CD4-positive, alpha-beta T cell treated with Interleukin-4 for 4 hours (primary cell): ENCODE measurements around the gene PAPOLA.
A peak's percentile ranks its signal among the peaks of the same experiment; 100 is the strongest.
"Not testable (repeated sequence)": the region's sequence is repeated elsewhere in the genome, so short reads cannot be mapped to it uniquely, and the experiment has no call there.

ENCODE experiments used
- DNase-seq: peaks from one replicate; pipeline ENCODE4 v3.0.0-alpha.2; 2020

PAPOLA gene

DNA sequence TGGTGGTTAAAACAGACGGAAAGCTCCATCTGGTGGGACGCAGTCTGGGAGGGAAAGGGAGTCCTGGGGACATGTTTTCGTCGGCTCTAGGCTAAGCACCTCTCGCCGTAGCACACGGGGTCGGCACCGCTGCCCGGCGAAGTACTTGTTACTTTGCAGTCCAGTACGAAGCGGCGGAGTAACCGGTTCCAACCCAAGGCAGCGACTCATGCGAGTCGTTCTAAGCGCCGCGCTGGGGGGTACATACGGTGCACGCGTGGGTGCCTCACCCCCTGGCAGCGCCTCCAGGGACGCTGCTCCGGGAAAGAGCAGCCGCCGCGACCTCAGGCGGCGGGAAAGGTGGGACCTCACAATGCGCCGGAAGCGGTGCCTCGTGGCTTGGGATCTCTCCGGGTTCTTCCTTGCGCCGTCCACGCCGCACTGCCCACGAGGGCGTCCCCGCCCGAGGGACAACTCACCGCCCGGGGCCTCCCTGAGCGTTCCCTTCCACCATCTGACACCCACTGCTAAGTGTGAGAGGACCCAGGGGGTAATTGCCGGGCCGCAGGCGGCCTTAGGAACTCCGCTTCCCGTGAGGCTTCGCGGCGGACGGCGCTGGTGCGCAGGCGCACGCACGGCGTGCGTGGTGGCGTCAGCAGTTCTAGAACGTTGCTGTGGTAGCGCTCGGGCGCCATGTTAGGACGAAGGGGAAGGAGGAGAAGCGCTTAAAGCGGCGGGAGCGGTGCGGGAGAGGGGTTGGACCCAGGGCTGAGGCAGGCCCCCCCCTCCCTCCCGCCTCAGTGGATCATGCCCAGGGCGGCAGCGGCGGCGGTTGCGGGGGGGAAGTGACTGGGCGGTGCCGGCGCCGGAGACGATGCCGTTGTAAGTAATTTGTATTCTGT lies at the start of gene PAPOLA:
PAPOLA (plus strand) TSS at position 643 of the 881 bp plus-strand sequence; CDS start at position 854, 211 bp downstream.
- DNase-seq, result peak; percentile 95

DNA sequence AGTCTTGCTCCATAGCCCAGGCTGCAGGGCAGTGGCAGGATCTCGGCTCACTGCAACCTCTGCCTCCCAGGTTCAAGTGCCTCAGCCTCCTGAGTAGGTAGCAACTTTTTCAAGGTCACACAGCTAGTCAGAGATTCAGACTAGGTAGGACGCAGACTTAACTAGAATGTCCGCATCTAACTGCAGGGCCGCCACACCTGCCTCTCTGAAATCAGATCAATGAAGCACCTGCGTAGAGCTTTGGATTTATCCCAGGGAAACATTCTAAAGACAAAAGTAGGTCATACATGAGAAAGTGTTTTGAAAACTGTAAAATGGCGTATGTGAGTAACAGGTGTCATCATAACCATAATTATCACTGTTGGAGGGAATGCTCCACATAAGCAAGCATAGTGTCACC lies 49.5 kb upstream of the PAPOLA start:
- no peak for DNase-seq

DNA sequence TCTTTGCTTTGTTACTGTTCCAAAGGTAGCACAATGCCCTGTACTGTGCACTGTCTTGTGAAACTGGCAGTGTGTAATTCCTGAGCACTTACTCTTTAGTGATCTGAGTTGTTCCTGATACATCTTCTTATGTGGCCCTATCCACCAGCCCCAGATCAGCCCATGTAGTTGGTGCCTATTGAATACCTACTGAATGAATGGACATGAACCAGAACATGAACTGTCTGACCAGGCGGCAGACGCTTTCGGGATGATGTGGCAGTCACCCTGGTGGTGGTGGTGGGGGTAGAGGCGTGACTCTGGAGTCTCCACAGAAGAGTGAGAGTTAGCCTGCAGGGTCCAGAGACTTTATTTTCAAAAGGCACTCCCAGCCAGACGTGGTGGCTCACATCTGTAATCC lies 46.6 kb upstream of the PAPOLA start:
- no peak for DNase-seq

DNA sequence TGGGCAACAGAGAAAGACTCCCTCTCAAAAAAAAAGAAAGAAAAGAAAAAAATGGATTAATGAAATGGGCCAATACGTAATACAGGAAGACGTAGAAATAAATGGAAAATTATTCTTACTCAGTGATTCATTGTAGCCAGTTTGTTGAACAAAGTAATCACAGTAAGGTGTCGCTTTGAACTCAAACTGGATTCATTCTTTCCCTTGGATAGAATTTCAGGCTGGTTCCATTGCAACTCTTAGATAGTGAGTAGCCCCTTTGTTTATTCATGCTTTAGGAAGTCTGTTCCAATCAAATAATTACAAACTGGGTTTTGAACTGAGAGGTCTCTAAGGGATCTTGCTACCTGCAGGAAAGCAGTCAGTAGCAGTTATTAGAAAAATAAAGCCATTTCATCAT lies 42.3 kb upstream of the PAPOLA start:
- DNase-seq, result no peak

DNA sequence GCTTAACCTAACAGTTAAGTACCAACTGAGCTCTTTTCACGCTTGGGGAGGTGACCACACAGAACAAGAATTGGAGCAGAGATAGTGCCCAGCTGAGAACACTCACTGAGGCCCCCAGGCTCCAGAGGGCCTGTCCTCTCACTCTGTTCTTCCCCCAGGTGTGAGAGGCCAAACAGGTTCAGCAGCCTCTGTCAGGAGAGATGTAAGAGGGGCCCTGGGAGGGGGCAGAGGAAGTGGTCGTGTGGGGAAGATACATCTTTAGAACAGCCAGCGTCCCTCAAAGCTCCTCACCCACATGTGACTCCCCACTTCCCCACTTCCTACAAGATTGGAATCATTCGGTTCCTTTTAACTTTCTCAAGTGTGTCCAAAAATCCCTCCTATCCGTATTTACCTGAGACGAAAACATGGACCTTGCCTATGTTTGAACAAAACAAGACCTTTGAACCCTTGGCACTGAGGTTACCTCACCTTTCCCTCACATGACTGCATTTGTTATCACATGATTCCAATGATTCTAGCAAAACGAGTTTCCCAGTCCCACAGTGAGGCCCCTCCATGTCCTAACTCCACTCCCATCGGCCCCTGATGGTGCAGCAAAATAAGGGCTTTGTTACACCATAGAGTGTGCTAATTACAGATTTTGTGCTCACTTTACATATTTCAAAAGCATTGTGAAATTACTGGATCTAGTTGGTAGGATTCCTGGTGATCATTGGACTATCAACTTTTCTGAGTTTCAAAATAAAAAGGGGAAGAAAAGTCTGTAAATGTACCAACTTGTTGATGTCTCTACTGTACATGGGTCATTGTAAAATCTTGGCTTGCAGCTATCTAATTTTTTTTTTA lies 40.0 kb upstream of the PAPOLA start:
- no peak for DNase-seq

DNA sequence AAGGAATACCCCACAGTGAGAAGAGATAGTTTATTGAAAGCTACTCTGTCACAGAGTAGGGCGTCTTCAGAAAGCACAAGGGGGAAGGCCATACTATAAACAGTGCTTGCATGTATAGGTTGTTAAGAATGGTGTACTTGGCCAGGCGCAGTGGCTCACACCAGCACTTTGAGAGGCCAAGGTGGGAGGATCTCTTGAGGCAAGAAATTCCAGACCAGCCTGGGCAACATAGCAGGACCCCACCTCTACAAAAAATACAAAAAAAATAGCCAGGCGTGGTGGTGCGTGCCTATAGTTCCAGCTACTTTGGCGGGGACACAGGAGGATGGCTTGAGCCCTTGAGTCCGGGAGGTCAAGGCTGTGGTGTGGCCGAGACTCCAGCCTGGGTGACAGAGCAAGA lies 38.0 kb upstream of the PAPOLA start:
- DNase-seq, result no peak

DNA sequence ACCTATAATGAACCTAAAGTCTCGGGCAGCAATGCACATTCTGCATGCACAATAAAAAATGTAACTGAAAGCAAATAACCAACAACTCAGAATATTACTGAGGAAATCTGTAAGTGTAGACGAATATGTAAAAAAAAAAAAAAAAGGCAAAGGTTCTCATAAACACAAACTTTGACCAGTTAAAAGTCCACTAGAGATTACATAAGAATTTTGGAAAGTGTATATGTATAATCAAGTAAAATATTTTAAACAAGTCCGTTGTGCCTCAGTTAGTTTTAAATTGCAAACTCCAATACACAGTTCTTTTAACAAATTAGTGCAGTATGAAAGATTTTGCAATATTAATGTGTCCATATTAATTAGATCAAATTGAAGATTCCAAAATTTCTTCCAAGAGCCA lies 35.3 kb upstream of the PAPOLA start:
- no peak for DNase-seq

DNA sequence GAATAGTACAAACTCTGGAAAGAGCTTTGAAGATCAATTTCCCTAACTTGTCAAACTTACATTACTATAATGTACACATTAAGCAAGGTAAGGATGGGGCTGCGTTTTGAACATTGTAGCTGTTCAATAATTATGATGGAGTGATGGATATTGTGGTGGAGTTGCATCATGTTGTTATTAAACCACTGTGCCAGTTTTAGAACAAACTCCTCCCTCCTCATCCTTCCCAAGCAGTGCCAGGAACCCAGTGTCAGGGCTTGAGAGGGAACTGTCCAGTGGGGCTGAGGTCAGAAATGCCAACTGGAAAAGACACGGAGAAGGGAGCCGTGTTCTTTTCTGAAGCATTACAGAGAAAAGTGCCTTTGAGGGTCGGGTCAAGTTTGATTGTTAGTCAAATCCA lies 31.9 kb upstream of the PAPOLA start:
- no peak for DNase-seq

DNA sequence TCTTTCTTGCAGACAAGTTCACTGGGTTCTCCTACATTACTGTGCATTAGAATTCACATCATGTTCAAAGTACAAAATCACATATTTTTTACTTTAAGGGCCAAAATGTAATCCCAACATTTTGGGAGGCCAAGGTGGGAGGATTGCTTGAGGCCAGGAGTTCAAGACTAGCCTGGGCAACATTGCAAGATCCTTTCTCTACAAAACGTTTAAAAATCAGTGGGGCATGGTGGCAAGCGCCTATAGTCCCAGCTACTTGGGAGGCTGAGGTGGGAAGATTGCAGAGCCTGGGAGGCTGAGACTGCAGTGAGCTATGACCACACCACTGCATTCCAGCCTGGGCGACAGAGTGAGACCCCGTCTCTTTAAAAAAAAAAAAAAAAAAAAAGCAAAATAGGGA lies 31.2 kb upstream of the PAPOLA start:
- not testable (repeated sequence) for DNase-seq

DNA sequence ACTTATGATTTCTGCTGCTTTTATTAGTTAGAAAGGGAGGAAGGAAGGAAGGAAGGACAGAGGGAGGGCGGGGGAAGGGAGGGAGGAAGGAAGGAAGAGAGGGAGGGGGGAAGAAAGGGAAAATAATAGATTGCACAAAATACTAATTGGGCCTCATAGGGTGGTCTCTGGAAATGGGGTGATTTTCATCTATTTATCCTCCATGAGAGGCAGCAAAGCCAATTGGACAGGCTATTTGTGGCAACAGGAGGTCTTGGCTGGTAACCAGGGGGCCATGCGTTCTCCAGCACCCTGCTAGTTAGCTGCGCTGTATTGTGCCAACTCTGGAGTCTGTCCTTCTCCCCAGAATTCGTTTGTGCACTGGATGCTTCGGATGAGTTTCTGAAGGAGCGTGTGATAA lies 24.1 kb upstream of the PAPOLA start:
- no peak for DNase-seq

DNA sequence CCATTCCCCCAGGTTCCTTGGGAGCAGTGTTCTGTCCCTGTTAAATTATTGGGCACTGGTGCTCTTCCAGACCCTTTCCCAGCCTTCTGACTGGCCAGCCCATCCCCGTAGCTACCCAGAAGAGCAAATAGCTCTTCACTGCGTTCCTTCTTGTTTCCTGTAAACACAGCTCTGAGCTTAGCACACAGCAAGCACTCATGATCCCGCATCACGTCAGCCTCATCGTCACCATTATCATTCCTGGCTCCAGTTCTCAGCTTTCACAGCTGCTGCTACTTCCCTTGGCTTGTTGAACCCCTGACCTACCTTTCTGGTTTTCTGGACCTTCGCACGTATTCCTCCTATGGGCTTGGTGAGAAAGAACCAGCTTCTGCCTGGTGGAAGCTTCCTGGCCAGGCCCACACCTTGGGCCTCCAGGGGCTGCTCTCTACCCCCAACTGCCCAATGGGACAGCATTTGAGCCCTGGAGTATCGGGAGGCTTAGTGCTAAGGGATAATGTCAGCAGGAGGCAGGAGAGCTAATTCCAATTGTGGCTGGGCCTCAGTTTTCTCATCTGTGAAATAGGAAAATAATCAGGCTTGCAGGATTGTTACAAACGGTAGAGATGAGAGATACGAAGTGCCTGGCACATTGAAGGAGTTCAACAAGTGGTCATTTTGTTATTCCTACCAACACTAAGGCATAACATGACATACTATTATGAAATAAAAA lies 22.6 kb upstream of the PAPOLA start:
- no peak for DNase-seq

DNA sequence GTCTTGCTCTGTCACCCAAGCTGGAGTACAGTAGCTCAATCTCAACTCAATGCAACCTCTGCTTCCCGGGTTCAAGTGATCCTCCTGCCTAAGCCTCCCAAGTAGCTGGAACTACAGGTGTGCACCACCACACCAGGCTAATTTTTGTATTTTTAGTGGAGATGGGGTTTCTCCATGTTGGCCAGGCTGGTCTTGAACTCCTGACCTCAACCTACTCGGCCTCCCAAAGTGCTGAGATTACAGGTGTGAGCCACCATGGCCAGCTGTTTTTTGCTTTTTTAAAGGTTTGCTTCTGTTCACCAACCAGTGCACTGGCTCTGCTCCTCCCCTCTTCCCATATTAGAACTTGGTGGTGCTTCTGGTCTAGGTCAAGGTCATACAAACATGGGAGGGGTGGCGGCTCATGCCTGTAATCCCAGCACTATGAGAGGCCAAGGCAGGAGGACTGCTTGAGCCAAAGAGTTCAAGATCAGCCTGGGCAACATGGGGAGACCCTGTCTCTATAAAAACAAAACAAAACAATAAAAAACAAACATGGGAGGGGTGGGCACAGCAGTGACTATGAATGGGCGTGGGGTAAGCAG lies 20.4 kb upstream of the PAPOLA start:
- DNase-seq, result no peak

DNA sequence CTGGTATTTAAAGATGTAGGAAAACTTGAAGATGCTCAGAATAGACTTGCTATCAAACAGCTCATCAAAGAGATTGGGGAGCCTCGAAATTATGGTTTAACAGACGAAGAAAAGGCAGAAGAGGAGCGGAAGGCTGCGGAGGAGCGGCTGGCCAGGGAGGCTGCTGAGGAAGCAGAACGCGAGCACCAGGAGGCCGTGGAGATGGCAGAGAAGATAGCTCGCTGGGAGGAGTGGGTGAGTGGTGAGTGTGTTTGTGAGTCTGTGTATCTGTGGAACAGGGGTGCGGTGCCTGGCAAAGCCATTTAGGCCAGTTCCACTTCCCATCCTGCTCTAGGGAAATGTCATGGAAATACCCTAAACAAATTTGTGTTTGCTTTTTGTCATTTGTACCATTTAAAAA lies 19.2 kb upstream of the PAPOLA start:
- DNase-seq, result no peak

DNA sequence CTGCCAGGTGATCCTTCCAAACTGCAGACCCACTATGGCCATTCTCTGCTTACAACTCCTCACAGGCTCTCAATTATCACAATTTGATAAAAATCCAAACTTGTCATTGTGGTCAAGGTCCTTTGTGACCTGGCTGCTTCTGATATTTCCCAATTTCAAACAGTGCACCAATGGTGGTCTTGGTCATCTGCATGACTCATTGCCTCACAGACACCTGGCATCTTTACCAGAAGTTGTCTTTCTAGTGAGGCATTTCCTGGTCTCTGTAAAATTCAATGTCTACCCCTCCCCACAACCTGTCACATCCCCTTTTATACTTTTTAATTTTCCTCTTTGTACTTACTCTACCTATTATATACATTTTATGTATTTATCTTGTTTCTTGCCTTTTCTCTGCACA lies 17.8 kb upstream of the PAPOLA start:
- no peak for DNase-seq

DNA sequence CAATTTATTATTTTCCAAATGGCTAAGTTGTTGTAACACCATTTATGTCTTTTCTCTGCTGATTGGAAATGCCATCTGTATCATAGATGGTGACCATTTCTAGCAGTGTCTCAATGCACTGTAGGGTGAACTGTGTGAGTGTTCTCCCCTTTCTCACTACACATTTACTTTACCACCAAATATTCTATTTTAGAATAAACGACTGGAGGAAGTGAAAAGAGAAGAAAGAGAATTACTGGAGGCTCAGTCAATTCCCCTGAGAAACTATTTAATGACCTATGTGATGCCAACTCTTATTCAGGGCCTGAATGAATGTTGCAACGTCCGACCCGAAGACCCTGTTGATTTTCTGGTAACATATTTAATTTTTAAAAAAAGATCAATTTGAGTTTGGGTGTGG lies 15.5 kb upstream of the PAPOLA start:
- DNase-seq, result no peak

DNA sequence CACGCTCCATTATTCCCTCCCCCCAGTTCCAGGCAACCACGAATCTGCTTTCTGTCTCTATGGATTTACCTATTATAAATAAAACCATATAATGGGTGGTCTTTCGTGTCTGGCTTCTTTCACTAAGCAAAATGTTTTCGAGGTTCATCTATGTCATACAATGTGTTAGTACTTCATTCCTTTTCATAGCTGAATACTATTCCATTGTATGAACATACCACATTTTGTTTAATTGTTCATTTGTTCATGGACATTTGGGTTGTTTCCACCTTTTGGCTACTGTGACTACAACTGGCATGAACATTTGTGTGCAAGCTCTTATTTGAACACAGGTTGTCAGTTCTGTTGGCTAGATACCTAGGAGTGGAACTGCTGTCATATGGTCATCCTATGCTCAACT lies 12.9 kb upstream of the PAPOLA start:
- DNase-seq, result no peak

DNA sequence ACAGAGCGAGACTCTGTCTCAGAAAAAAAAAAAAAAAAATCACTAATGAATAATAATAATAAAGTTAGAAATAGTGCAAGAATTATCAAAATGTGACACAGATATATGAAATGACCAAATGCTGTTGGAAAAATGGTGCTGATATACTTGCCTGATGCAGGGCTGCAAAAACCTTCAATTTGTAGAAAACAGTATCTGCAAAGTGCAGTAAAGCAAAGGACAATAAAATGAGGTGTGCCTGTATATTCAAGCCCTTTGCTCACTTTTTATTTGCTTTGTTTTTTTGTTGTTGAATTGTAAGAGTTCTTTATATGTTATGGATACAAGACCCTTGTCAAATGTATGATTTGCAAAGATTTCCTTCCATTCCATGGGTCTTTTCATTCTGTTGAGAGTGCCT lies 9.0 kb upstream of the PAPOLA start:
- no peak for DNase-seq

DNA sequence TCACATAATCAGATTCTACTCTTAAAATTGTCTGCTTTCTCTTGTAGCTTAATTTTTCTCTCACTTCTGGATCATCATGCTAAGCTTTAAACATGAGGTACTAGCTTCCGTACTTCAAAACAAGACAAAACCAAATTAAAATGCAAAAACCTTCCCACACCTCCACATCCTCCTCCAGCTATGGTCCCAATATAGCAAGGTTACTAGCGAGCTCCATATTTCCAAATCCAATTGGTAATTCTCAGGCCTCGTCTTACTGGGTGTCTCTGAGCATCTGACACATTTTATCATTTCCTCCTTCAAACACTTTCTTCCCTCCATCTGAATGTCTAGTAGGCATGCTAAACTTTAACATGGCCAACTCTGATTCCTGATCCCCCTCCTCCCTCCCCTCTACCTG lies 7.9 kb upstream of the PAPOLA start:
- DNase-seq, result no peak

DNA sequence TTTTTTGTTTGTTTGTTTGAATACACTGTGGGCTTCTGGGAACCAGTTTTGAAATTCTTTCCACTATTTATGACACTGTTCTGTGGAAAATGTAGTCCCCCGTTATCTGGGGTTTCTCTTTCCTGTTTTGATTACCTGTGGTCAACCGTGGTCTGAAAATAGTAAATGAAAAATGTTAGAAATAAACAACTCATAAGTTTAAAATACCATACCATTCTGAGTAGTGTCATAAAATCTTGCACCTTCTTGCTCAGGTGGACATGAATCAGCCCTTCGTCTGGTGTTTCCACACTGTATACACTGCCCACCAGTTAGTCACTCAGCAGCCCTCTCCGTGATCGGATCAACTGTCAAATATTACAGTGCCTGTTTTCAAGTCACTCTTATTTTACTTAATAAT lies 5.1 kb upstream of the PAPOLA start:
- DNase-seq, result no peak

DNA sequence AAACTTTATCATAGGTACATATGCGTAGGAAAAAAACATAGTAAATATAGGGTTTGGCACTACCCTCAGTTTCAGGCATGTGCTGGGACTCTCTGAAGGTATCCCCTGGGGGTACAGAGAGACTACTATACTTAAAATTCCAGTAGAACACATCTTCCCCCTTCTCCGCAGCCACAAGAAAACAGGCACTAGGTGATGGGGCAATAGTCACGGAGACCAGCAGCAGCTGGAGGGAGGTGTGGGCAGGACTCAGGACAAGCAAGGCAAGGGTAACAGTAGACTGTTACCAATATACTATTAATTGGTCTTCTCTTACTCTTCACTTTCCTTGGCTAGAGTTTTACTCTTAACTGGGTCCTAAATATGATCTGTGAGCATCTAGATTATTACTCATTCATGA lies 4.6 kb upstream of the PAPOLA start:
- no peak for DNase-seq

DNA sequence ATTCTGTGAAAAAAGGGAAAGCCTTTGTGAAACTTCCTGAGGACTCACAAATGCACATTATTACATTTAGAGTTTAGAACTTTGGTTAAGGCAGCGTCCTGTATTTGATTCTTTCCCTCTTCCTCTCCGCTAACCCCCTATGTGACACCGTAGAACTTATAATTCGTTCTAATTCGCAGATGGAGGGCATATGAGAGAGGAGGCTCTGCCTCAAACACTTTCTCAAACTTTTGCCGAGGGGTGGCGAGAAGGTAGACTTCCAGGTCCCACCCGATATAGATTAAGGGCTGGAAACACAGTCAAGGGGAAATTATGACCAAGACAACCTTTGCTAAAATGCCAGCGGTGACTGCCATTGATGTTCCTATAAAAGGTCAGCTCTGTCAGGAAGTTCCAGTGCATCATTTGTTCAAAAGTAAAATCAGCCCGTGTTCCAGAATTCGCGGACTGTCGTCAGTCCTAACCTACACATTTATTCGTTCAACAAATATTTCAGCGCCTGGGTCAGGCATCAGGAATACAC lies 904 bp upstream of the PAPOLA start:
- DNase-seq, result no peak

DNA sequence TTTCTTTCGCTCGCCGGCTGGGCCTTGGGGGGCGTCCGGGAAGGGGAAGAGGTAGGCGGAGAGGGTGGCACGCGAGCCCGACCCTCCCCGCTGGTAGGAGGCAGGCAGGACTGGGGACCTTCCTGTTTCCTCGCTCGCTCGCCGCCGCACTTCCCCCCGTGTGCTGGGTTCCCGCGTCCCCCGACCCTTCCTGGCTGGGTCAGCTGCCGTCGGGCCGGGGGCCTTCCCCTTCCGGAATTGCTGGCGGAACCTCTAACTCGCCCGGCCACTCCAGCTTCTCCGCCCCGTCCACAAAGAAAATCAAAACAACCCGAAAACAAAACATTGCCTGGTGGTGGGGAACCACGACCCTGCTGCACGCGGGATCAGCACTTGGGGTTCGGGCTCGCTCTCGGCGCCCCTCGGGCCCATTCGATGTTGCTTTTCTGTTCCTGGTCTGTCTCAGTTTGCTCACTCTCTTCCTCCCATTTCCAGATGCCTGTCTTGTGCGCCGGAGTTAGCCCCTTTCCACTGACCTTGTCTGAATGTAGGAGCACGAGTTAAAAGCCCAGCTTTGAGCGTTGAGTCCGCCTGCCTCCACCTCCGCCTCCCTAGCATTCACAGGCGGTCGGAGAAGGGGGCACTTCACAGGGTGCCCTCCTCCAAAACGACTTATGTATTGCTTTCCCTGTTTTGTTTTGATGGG lies 581 bp downstream of the PAPOLA start:
- no peak for DNase-seq
